ENCODE measurements around the gene MYOCOS.

Gene MYOCOS

GRCh38 chr1:171628225-171628624, 6.2 kb downstream of the MYOCOS start:
- Histone ChIP-seq H3K9me3 (ENCODE audit: insufficient read depth, low read depth, low read length) (no peaks in the 10 kb centered on the region), H2AFZ (ENCODE audit: low read length) (no peak overlapping the region), H3K27me3 (ENCODE audit: insufficient read depth, low read length, poor library complexity, severe bottlenecking) (no peaks in the 10 kb centered on the region), H3K79me2 (ENCODE audit: insufficient read depth, low read length) (no peaks in the 10 kb centered on the region), H3K36me3 (ENCODE audit: insufficient read depth, low read length) (no peaks in the 10 kb centered on the region), H3K4me3 (ENCODE audit: low read length, poor library complexity, severe bottlenecking) (no peak overlapping the region), H3K4me1 (ENCODE audit: insufficient read depth, low read length, poor library complexity, severe bottlenecking) (no peaks in the 10 kb centered on the region), H3F3A (ENCODE audit: low read depth) (no peaks in the 10 kb centered on the region), H3K9me2 (replicated peaks; ENCODE audit: low read depth, low read length) (no peaks in the 10 kb centered on the region), H3K9ac (ENCODE audit: low read depth, low read length, poor library complexity, severe bottlenecking) (no peak overlapping the region), H4K20me1 (ENCODE audit: insufficient read depth, low read length, poor library complexity, severe bottlenecking) (no peaks in the 10 kb centered on the region), H3K4me2 (ENCODE audit: low read depth, low read length, poor library complexity, severe bottlenecking) (no peak overlapping the region)
- TF ChIP-seq, protein P1, sequence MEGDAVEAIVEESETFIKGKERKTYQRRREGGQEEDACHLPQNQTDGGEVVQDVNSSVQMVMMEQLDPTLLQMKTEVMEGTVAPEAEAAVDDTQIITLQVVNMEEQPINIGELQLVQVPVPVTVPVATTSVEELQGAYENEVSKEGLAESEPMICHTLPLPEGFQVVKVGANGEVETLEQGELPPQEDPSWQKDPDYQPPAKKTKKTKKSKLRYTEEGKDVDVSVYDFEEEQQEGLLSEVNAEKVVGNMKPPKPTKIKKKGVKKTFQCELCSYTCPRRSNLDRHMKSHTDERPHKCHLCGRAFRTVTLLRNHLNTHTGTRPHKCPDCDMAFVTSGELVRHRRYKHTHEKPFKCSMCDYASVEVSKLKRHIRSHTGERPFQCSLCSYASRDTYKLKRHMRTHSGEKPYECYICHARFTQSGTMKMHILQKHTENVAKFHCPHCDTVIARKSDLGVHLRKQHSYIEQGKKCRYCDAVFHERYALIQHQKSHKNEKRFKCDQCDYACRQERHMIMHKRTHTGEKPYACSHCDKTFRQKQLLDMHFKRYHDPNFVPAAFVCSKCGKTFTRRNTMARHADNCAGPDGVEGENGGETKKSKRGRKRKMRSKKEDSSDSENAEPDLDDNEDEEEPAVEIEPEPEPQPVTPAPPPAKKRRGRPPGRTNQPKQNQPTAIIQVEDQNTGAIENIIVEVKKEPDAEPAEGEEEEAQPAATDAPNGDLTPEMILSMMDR (conservative IDR thresholded peaks at IDR 0.05; ENCODE audit: low read length), result no peak
- no peak for TF ChIP-seq EZH2phosphoT487 (IDR thresholded peaks at IDR 0.05; ENCODE audit: borderline replicate concordance)

- Histone ChIP-seq H3K36me3 (ENCODE audit: insufficient read depth, low read length) (no peaks in the 10 kb centered on the region), H2AFZ (ENCODE audit: low read length) (no peak overlapping the region), H3K9ac (ENCODE audit: low read depth, low read length, poor library complexity, severe bottlenecking) (no peak overlapping the region), H3K4me2 (ENCODE audit: low read depth, low read length, poor library complexity, severe bottlenecking) (no peak overlapping the region), H4K20me1 (ENCODE audit: insufficient read depth, low read length, poor library complexity, severe bottlenecking) (no peaks in the 10 kb centered on the region), H3K9me3 (ENCODE audit: insufficient read depth, low read depth, low read length) (no peaks in the 10 kb centered on the region), H3K9me2 (replicated peaks; ENCODE audit: low read depth, low read length) (no peaks in the 10 kb centered on the region), H3K79me2 (ENCODE audit: insufficient read depth, low read length) (no peaks in the 10 kb centered on the region), H3K27me3 (ENCODE audit: insufficient read depth, low read length, poor library complexity, severe bottlenecking) (no peaks in the 10 kb centered on the region), H3K4me1 (ENCODE audit: insufficient read depth, low read length, poor library complexity, severe bottlenecking) (no peaks in the 10 kb centered on the region), H3F3A (ENCODE audit: low read depth) (no peaks in the 10 kb centered on the region), H3K4me3 (ENCODE audit: low read length, poor library complexity, severe bottlenecking) (no peak overlapping the region)
- no peak for TF ChIP-seq EZH2phosphoT487 (IDR thresholded peaks at IDR 0.05; ENCODE audit: borderline replicate concordance)
- TF ChIP-seq, protein P1 (conservative IDR thresholded peaks at IDR 0.05; ENCODE audit: low read length), result no peak
Measured at GRCh38 chr1:171635661-171636060, 13.6 kb downstream of the MYOCOS start.

- no peaks in the 10 kb centered on the region for H4K20me1 ChIP-seq (ENCODE audit: insufficient read depth, low read length, poor library complexity, severe bottlenecking)
- no peaks in the 10 kb centered on the region for H3K36me3 ChIP-seq (ENCODE audit: insufficient read depth, low read length)
- no peaks in the 10 kb centered on the region for H3K9me3 ChIP-seq (ENCODE audit: insufficient read depth, low read depth, low read length)
- no peak overlapping the region for H2AFZ ChIP-seq (ENCODE audit: low read length)
- H3K9ac ChIP-seq (ENCODE audit: low read depth, low read length, poor library complexity, severe bottlenecking), result no peak overlapping the region
- no peaks in the 10 kb centered on the region for H3K79me2 ChIP-seq (ENCODE audit: insufficient read depth, low read length)
- TF ChIP-seq, protein P1 (conservative IDR thresholded peaks at IDR 0.05; ENCODE audit: low read length), result no peak
- no peak for TF ChIP-seq EZH2phosphoT487 (IDR thresholded peaks at IDR 0.05; ENCODE audit: borderline replicate concordance)
- no peaks in the 10 kb centered on the region for H3K4me1 ChIP-seq (ENCODE audit: insufficient read depth, low read length, poor library complexity, severe bottlenecking)
- no peak overlapping the region for H3K4me3 ChIP-seq (ENCODE audit: low read length, poor library complexity, severe bottlenecking)
- no peaks in the 10 kb centered on the region for H3F3A ChIP-seq (ENCODE audit: low read depth)
- no peaks in the 10 kb centered on the region for H3K9me2 ChIP-seq (replicated peaks; ENCODE audit: low read depth, low read length)
- no peaks in the 10 kb centered on the region for H3K27me3 ChIP-seq (ENCODE audit: insufficient read depth, low read length, poor library complexity, severe bottlenecking)
- H3K4me2 ChIP-seq (ENCODE audit: low read depth, low read length, poor library complexity, severe bottlenecking), result no peak overlapping the region
Measured at GRCh38 chr1:171636141-171636540, 14.1 kb downstream of the MYOCOS start.
